Fibroblast of pulmonary artery (primary cell): ENCODE results near the gene TAF11L2.
A peak's percentile ranks its signal among the peaks of the same experiment; 100 is the strongest.
"Not testable (repeated sequence)": the region's sequence is repeated elsewhere in the genome, so short reads cannot be mapped to it uniquely, and the experiment has no call there.

ENCODE experiments used
- DNase-seq: peaks from one replicate; pipeline ENCODE4 v3.0.0-alpha.2; 2010; ENCODE audit warnings: low read depth
- H3K4me3 ChIP-seq: replicated peaks from 2 replicates; pipeline ENCODE4 v1.5.1; 2011; ENCODE audit warnings: low read depth, mild to moderate bottlenecking, control low read depth, low read length, moderate library complexity
- TF ChIP-seq, protein P1 (sequence below): IDR thresholded peaks from 2 replicates; pipeline ENCODE4 v1.5.1; 2011; ENCODE audit warnings: mild to moderate bottlenecking, control low read depth, low read length, inconsistent platforms; ENCODE audit errors: missing control alignments

The TAF11L2 gene

GRCh38 chr5:17497446-17497845 is 585 bp upstream of the TAF11L2 start:
- TF ChIP-seq, protein P1, sequence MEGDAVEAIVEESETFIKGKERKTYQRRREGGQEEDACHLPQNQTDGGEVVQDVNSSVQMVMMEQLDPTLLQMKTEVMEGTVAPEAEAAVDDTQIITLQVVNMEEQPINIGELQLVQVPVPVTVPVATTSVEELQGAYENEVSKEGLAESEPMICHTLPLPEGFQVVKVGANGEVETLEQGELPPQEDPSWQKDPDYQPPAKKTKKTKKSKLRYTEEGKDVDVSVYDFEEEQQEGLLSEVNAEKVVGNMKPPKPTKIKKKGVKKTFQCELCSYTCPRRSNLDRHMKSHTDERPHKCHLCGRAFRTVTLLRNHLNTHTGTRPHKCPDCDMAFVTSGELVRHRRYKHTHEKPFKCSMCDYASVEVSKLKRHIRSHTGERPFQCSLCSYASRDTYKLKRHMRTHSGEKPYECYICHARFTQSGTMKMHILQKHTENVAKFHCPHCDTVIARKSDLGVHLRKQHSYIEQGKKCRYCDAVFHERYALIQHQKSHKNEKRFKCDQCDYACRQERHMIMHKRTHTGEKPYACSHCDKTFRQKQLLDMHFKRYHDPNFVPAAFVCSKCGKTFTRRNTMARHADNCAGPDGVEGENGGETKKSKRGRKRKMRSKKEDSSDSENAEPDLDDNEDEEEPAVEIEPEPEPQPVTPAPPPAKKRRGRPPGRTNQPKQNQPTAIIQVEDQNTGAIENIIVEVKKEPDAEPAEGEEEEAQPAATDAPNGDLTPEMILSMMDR, result no peak
- no peak for DNase-seq
- H3K4me3 ChIP-seq, result no peak overlapping the region

DNA sequence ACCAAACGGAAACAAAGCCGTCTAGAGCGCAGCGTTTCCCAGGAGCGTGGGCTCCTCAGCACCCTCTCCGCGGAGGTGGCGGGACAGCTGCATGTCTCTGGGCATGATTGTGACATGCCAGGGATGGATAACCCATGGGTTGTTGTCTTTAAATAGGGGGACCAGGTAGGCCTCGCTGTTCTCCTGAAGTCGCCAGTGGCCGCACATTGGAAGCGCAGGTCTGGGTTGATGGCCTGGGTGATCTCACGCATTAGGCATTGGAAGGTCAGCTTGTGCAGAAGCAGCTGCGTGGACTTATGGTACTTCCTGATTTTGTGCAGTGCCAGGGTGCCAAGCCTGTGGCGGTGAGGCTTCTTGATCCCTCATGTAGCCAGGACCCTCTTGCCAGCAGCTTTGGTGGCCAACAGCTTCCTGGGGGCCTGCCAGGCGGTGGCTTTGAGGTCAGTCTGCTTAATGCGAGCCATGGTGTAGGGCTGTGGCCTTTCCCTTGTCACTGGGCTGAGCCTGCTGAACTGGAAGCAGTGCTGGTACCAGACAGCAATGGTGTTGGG is 13.8 kb downstream of the TAF11L2 start:
- H3K4me3 ChIP-seq, result no peak overlapping the region
- TF ChIP-seq, protein P1, result no peak
- DNase-seq, result no peak

DNA sequence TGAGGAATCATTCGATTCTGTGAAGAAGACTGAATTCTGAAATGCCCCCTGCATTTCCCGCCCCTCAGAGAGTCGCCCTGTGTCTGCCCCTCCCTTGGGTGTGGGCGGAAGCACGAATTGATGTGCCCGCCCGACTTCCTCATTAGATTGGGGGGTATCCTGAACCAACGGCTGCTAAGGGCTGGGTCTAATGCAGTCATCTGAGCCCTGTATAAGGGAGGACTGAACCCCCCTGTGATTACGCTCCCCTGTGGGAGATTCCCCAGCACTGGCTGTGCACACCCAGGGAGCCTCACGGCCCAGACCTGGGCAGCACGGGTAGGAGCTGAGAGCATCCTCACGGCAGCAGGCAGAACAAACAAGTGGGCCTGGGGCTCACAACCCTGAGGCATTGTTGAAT is 19.5 kb downstream of the TAF11L2 start:
- DNase-seq, H3K4me3 ChIP-seq: not testable (repeated sequence)

- H3K4me3 ChIP-seq, DNase-seq: not testable (repeated sequence)
These were observed 20.0 kb downstream of the TAF11L2 start, which contains the start of gene TAF11L3 for GRCh38 chr5:17518067-17518466. TAF11L3 (plus strand) TSS chr5:17518367.

DNA sequence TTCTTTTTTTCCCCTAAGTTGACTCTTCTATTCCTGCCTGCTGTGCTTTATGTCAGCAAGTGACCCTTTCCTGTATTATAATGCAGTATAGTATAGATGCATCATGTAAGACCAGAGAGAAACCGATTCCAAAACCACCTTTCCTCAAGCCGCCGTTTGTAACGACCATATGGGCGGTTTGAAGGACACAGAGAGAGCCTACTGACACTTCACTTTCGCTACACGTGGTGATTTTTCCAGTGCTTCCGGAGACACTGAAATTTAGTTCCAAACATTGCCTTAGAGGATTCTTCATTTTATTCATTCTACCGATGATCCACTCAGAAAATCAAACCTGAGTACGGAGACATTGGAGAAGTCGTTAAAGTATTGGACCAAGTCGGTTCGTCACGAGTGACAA is 21.5 kb downstream of the TAF11L2 start:
- not testable (repeated sequence) for DNase-seq, H3K4me3 ChIP-seq

DNA sequence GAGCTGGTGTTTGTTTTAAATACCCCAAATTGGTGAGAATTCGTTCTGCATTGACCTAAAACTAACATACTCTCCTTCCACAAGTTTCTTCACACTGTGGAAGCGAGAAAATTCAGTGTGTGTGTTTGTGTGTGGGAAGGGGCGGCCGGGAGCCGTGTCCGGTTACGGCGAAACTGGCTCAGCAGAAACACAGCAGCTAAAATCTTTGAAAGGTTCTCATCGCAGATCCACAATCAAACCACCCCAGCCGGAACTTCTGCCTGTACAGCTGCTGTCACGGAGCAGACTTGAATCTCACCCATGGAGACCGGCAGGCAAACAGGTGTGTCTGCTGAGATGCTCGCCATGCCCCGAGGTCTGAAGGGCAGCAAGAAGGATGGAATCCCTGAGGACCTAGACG is 23.5 kb downstream of the TAF11L2 start, which contains the start of gene TAF11L4:
TAF11L4 (plus strand) TSS at position 301 of the 400 bp plus-strand sequence.
- DNase-seq, H3K4me3 ChIP-seq: not testable (repeated sequence)

GRCh38 chr5:17524935-17525334 is 26.9 kb downstream of the TAF11L2 start, which contains the start of gene TAF11L5:
TAF11L5 (plus strand) TSS chr5:17525235.
- H3K4me3 ChIP-seq, DNase-seq: not testable (repeated sequence)

DNA sequence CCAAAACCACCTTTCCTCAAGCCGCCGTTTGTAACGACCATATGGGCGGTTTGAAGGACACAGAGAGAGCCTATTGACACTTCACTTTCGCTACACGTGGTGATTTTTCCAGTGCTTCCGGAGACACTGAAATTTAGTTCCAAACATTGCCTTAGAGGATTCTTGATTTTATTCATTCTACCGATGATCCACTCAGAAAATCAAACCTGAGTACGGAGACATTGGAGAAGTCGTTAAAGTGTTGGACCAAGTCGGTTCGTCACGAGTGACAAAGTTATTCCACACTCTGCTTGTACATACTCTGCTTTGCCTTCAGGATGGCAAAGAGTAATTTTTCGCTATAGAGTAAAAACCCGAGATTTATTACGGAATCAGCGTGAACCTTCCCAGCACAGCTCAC is 28.5 kb downstream of the TAF11L2 start:
- peak; percentile 4 for DNase-seq
- not testable (repeated sequence) for H3K4me3 ChIP-seq

GRCh38 chr5:17528369-17528768 is 30.3 kb downstream of the TAF11L2 start, which contains the start of gene TAF11L6:
TAF11L6 (plus strand) TSS chr5:17528669.
- H3K4me3 ChIP-seq, DNase-seq: not testable (repeated sequence)
